HFFc6 (cell line): ENCODE results near the gene ALG12. TPM values are rescaled to one million over a fixed set of nuclear protein-coding genes. Genes with fewer than 3 reads are reported as not detected.
A peak's percentile ranks its signal among the peaks of the same experiment; 100 is the strongest.

ENCODE experiments used
- DNase-seq: peaks from one replicate; pipeline ENCODE4 v3.0.0-alpha.2; 2018
- H3K27ac Mint-ChIP-seq: 2 replicates; pipeline ENCODE4 v1.8.0; 2020; ENCODE audit warnings: mild to moderate bottlenecking, mixed read lengths
- H3K27me3 Mint-ChIP-seq: 2 replicates; pipeline ENCODE4 v1.8.0; 2021; ENCODE audit warnings: mild to moderate bottlenecking, moderate library complexity, mixed read lengths; ENCODE audit not compliant: insufficient read depth
- H3K36me3 Mint-ChIP-seq: 2 replicates; pipeline ENCODE4 v1.8.0; 2021; ENCODE audit warnings: low read depth, mixed read lengths
- H3K4me1 Mint-ChIP-seq: 2 replicates; pipeline ENCODE4 v1.8.0; 2020; ENCODE audit warnings: low read depth, mixed read lengths
- H3K4me3 Mint-ChIP-seq: 2 replicates; pipeline ENCODE4 v1.8.0; 2020; ENCODE audit warnings: mild to moderate bottlenecking, moderate library complexity, mixed read lengths
- H3K9me3 Mint-ChIP-seq: 2 replicates; pipeline ENCODE4 v1.8.0; 2020; ENCODE audit warnings: mild to moderate bottlenecking, mixed read lengths
- total RNA-seq, 6 experiments: library from RNA; stranded (reverse); fragmentation: NEBNext Ultra II Directional; extraction: Animal tissue kit (Norgen Biotek cat#: 25700); gene quantifications; 2 replicates in 1 of 6; 3 replicates in 5 of 6; pipeline ENCODE4 v1.2.3, GENCODE V29; 2021
- TF ChIP-seq, protein P1 (sequence below): fragments of 200-600 bp; sonication (generic); IDR thresholded peaks from 2 replicates; pipeline ENCODE4 v1.5.0; 2021; ENCODE audit warnings: antibody characterized with exemption, mild to moderate bottlenecking

ALG12 gene
- total RNA-seq, 6 experiments from 2014 or later: 17.2 to 25.1 (median 20.2) TPM

DNA sequence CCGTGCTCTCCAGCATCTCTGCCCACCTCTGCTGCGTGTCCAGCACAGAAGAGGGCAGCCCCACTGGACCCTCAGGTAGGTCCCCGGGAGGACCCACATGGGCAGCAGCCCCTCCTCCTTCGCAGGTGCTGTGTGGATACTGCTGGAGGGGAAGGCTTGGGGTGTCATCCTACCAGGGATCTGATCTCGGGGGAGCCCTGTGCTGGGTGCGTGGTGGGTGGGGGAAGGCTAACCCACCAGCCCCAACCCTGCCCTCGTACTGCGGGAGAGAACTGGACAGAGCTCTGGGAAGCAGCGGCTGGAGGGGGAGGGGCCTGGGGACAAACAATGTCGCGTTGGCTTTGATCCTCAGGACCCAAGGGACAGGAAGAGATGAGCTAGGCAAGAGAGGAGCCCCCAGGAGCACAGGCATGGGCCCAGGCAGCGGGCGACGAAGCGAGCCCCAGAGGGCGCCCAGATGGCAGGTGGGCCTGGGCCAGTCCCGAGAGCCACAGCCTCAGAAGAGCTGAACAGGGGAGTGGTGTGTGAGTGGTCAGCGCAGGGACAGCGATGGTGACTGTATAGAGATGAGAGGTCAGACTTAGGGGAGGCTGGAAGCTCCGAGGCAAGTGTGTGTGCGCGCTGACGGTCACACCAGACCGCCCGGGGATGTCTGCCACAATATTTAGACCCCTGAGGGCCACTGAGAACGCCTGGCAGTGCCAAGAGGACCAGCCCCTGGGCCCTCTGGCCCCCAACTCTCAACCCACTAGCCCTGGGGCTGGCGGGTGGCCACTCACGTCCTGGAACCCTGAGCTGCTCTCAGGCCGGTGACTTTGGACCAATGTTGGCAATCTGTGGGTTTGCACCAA is 40.9 kb upstream of the ALG12 start:
- H3K36me3 Mint-ChIP-seq: peaks cover 5% of the 10 kb centered on the region; the same call in 1 of the 2 replicates
- TF ChIP-seq, protein P1, sequence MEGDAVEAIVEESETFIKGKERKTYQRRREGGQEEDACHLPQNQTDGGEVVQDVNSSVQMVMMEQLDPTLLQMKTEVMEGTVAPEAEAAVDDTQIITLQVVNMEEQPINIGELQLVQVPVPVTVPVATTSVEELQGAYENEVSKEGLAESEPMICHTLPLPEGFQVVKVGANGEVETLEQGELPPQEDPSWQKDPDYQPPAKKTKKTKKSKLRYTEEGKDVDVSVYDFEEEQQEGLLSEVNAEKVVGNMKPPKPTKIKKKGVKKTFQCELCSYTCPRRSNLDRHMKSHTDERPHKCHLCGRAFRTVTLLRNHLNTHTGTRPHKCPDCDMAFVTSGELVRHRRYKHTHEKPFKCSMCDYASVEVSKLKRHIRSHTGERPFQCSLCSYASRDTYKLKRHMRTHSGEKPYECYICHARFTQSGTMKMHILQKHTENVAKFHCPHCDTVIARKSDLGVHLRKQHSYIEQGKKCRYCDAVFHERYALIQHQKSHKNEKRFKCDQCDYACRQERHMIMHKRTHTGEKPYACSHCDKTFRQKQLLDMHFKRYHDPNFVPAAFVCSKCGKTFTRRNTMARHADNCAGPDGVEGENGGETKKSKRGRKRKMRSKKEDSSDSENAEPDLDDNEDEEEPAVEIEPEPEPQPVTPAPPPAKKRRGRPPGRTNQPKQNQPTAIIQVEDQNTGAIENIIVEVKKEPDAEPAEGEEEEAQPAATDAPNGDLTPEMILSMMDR: no peak
- no peak for DNase-seq
- H3K9me3 Mint-ChIP-seq: no peaks in the 10 kb centered on the region
- peak overlapping the region; percentile 81 for H3K4me3 Mint-ChIP-seq
- H3K27ac Mint-ChIP-seq: peak overlapping the region; percentile 72
- no peaks in the 10 kb centered on the region; the same call in 1 of the 2 replicates for H3K27me3 Mint-ChIP-seq
- H3K4me1 Mint-ChIP-seq: peaks cover 12% of the 10 kb centered on the region; the same call in 1 of the 2 replicates

DNA sequence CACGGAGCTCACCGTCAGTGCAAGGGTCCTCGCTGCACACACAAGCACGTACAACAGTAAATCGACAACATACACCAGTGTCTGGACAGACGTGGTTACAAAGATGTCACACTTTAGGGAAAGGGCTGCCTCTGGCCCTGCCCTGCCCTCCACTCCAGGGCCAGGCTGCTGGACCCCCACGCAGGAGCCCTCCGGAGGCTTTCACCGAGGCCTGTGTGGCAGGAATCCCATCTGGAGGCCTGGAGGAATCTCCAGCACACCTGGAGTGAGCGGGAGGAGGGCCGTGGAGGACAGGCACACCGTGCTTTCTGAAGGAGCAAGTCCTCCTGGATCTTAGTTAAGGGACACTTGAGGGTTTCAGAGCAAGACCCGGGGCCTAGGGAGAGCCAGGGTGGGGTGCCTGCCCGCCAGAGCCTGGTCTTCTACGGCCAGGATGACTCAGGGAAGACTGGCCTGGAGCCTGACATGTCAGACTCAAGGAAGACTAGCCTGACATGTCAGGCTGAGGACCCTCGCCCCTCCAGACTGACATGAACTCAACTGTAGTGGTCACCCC is 40.2 kb upstream of the ALG12 start:
- no peaks in the 10 kb centered on the region for H3K36me3 Mint-ChIP-seq
- H3K9me3 Mint-ChIP-seq: no peaks in the 10 kb centered on the region
- no peak overlapping the region for H3K27ac Mint-ChIP-seq

DNA sequence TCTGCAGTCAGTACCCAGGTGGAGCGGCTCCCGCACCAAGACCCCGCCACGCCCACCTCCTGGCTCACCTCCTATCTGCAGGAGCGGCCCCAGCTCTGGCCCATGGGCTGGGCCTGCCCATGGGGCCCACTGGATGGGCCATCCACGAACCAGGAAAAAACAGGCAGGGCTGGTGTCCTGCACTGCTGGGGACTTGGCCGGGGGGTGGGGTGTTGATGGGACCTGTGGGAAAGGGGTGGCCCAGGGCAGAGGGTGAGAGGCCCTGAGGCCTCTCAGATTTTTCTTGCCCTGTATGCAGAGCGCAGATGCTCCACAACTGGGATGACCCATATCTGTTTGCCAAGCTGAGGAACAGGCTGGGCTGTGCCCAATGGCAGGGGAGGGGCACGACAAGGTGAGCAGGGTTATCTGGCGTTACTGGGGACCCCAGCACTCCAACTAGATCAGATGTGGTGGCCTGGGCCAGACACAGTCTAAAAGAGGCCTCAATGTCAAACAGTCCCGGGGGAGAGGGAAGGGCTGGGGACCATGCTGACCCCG is 39.7 kb upstream of the ALG12 start:
- no peak for DNase-seq
- H3K4me3 Mint-ChIP-seq: no peak overlapping the region
- H3K27ac Mint-ChIP-seq: no peak overlapping the region
- TF ChIP-seq, protein P1: no peak
- no peaks in the 10 kb centered on the region for H3K36me3 Mint-ChIP-seq
- H3K9me3 Mint-ChIP-seq: no peaks in the 10 kb centered on the region
- no peaks in the 10 kb centered on the region; the same call in 1 of the 2 replicates for H3K27me3 Mint-ChIP-seq
- peaks cover 5% of the 10 kb centered on the region; the same call in 1 of the 2 replicates for H3K4me1 Mint-ChIP-seq

More for the DNA sequence above, 40.2 kb upstream of the ALG12 start:
- no peak overlapping the region for H3K4me3 Mint-ChIP-seq
- H3K27me3 Mint-ChIP-seq: no peaks in the 10 kb centered on the region; the same call in 1 of the 2 replicates
- peaks cover 6% of the 10 kb centered on the region; the same call in 1 of the 2 replicates for H3K4me1 Mint-ChIP-seq
- TF ChIP-seq, protein P1: no peak
- no peak for DNase-seq

DNA sequence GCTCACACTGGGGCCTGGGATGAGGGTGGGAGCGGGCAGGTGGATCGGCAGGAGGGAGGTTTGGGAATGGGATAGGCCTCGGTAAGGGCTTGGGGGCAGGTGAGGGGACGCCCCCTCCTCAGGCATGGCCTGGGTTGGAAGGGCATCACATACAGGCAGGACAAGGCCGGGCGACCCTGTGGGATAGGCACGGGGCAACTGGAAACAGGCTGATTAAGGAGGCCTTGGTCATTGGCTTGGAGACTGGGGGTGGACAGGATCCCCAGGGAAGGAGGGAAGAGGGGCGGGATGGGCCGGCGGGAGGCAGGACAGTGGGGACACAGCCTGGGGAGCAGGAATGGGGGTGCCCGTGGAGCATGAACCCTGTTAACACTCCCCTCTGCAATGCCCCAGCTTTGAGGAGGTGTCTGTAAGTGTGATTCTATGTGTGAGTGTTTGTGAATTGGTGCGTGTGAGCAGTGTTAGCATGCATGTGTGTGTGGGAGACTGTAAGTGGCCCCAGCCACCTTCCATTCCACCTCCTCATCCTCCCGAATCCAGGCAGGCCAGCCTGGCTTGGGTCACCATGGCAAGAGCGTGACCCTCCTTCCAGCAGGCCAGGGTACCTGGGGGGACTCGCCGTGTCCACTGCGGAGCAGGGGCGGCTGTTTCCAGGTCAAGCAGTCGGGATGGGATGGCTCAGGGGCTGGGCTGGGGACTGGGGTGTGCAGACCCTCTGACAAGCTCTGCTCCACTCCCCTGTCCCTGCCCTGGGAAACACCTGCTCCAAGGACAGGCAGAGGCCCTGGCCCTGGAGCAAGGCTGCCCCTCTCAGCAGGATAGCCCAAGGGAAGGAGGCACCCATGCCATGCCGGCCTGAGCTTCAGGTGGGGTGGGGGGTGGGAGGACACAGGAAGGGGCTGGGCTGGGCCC is 38.9 kb upstream of the ALG12 start:
- DNase-seq: no peak
- H3K9me3 Mint-ChIP-seq: no peaks in the 10 kb centered on the region
- H3K27me3 Mint-ChIP-seq: no peaks in the 10 kb centered on the region; the same call in 1 of the 2 replicates
- TF ChIP-seq, protein P1: no peak
- H3K4me1 Mint-ChIP-seq: peaks cover 10% of the 10 kb centered on the region
- H3K36me3 Mint-ChIP-seq: no peaks in the 10 kb centered on the region
- H3K4me3 Mint-ChIP-seq: no peak overlapping the region
- H3K27ac Mint-ChIP-seq: no peak overlapping the region

DNA sequence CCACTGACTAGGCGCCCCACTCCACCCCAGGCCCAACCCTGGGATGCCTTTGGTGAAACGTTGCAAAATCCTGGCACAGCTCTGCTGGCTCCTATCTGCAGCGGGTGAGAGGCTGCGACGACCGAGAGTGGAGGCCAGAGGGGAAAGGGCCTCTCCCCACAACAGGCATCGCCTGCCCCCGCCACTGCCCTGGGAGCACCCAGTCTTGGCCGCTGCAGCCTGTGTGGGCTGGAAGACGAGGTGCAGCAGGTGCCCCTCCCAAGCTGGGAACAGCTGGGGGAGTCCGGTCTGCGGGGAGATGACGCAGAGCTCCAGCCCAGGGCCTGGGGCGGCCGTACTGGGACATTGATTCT is 38.2 kb upstream of the ALG12 start:
- no peaks in the 10 kb centered on the region for H3K36me3 Mint-ChIP-seq
- H3K27me3 Mint-ChIP-seq: no peaks in the 10 kb centered on the region
- no peak overlapping the region for H3K4me3 Mint-ChIP-seq
- no peak for DNase-seq
- H3K4me1 Mint-ChIP-seq: peaks cover 15% of the 10 kb centered on the region
- TF ChIP-seq, protein P1: no peak
- H3K27ac Mint-ChIP-seq: no peak overlapping the region
- H3K9me3 Mint-ChIP-seq: no peaks in the 10 kb centered on the region
